Astrocyte (in vitro differentiated cells and primary cell): Measurements from ENCODE around the gene GABRE. TPM values are rescaled to one million over a fixed set of nuclear protein-coding genes. Genes with fewer than 3 reads are reported as not detected.

Source experiments
- DNase-seq: peaks from one replicate; pipeline ENCODE4 v3.0.0-alpha.2; 2010; ENCODE audit warnings: low read depth
- FAIRE-seq: peaks from 2 replicates; lab custom pipeline; 2011; peaks lifted over from hg19 to GRCh38; lab: Jason Lieb, UNC
- H2AFZ ChIP-seq: 2 replicates; pipeline ENCODE4 v1.6.0; 2012; ENCODE audit warnings: low read depth, low read length, inconsistent platforms
- H3K27ac ChIP-seq: 2 replicates; pipeline ENCODE4 v1.5.1; 2011; ENCODE audit warnings: low read depth, low read length, inconsistent platforms
- H3K27me3 ChIP-seq: 2 replicates; pipeline ENCODE4 v1.6.0; 2011; ENCODE audit warnings: low read length, inconsistent platforms; ENCODE audit not compliant: insufficient read depth
- H3K36me3 ChIP-seq: 2 replicates; pipeline ENCODE4 v1.5.1; 2011; ENCODE audit warnings: low read length, inconsistent platforms; ENCODE audit not compliant: insufficient read depth
- H3K4me1 ChIP-seq: 2 replicates; pipeline ENCODE4 v1.5.1; 2011; ENCODE audit warnings: low read length, inconsistent platforms; ENCODE audit not compliant: insufficient read depth
- H3K4me2 ChIP-seq: 2 replicates; pipeline ENCODE4 v1.6.0; 2012; ENCODE audit warnings: low read length, inconsistent platforms
- H3K4me3 ChIP-seq: 2 replicates; pipeline ENCODE4 v1.5.1; 2011; ENCODE audit warnings: low read depth, mild to moderate bottlenecking, low read length, inconsistent platforms; ENCODE audit not compliant: insufficient read depth
- H3K79me2 ChIP-seq: 2 replicates; pipeline ENCODE4 v1.6.0; 2012; ENCODE audit warnings: mild to moderate bottlenecking, low read length, inconsistent platforms; ENCODE audit not compliant: insufficient read depth
- H3K9ac ChIP-seq: 2 replicates; pipeline ENCODE4 v1.6.0; 2012; ENCODE audit warnings: mild to moderate bottlenecking, low read length, inconsistent platforms
- H3K9me3 ChIP-seq: 2 replicates; pipeline ENCODE4 v1.5.1; 2012; ENCODE audit warnings: low read depth, mild to moderate bottlenecking, low read length, inconsistent platforms; ENCODE audit not compliant: insufficient read depth
- H4K20me1 ChIP-seq: 2 replicates; pipeline ENCODE4 v1.6.0; 2012; ENCODE audit warnings: low read length, inconsistent platforms; ENCODE audit not compliant: insufficient read depth
- H3K27ac Mint-ChIP-seq: one replicate; pipeline ENCODE4 v1.8.0; 2021; ENCODE audit warnings: mild to moderate bottlenecking, mixed read lengths; ENCODE audit not compliant: unreplicated experiment
- H3K27me3 Mint-ChIP-seq: one replicate; pipeline ENCODE4 v1.8.0; 2021; ENCODE audit warnings: low read depth, mixed read lengths; ENCODE audit not compliant: unreplicated experiment
- H3K36me3 Mint-ChIP-seq: one replicate; pipeline ENCODE4 v1.8.0; 2021; ENCODE audit warnings: low read depth, mixed read lengths; ENCODE audit not compliant: unreplicated experiment
- H3K4me1 Mint-ChIP-seq: one replicate; pipeline ENCODE4 v1.8.0; 2021; ENCODE audit warnings: low read depth, mixed read lengths; ENCODE audit not compliant: unreplicated experiment
- H3K4me3 Mint-ChIP-seq: one replicate; pipeline ENCODE4 v1.8.0; 2021; ENCODE audit warnings: mild to moderate bottlenecking, moderate library complexity, mixed read lengths; ENCODE audit not compliant: unreplicated experiment
- H3K9me3 Mint-ChIP-seq: one replicate; pipeline ENCODE4 v1.8.0; 2021; ENCODE audit warnings: mild to moderate bottlenecking, mixed read lengths; ENCODE audit not compliant: unreplicated experiment
- CTCF ChIP-seq: IDR thresholded peaks from 2 replicates; pipeline ENCODE4 v1.5.1; 2011; ENCODE audit warnings: low read depth, mild to moderate bottlenecking, inconsistent platforms, low read length, moderate library complexity; ENCODE audit not compliant: insufficient read depth
- EZH2 ChIP-seq: IDR thresholded peaks from 2 replicates; pipeline ENCODE4 v1.6.1; 2012; ENCODE audit warnings: mild to moderate bottlenecking, low read length, inconsistent platforms; ENCODE audit not compliant: insufficient read depth
- total RNA-seq: library from RNA; stranded (reverse); gene quantifications from 2 replicates; pipeline ENCODE4 v1.2.1, GENCODE V29; 2021

GABRE gene
- total RNA-seq, 1 donor from 2014 or later, result 1.8 TPM

GRCh38 chrX:151966236-151966635 lies 8.2 kb downstream of the GABRE start:
- peaks cover 10% of the 10 kb centered on the region for H3K4me1 ChIP-seq
- H3K79me2 ChIP-seq, result peaks cover 12% of the 10 kb centered on the region
- no peak overlapping the region for H3K4me3 ChIP-seq
- no peaks in the 10 kb centered on the region for H3K36me3 Mint-ChIP-seq
- DNase-seq (no peak), FAIRE-seq (no peak)
- H2AFZ ChIP-seq, result no peak overlapping the region
- no peaks in the 10 kb centered on the region for H3K27me3 ChIP-seq
- no peak overlapping the region for H3K4me3 Mint-ChIP-seq
- no peak overlapping the region for H3K9ac ChIP-seq
- peaks cover 19% of the 10 kb centered on the region for H3K36me3 ChIP-seq
- H4K20me1 ChIP-seq, result peaks cover 4% of the 10 kb centered on the region
- H3K4me2 ChIP-seq, result no peak overlapping the region
- no peaks in the 10 kb centered on the region for H3K9me3 ChIP-seq
- no peaks in the 10 kb centered on the region for H3K9me3 Mint-ChIP-seq
- no peak overlapping the region for H3K27ac ChIP-seq
- peaks cover 15% of the 10 kb centered on the region for H3K27me3 Mint-ChIP-seq
- TF ChIP-seq CTCF, result no peak
- no peaks in the 10 kb centered on the region for H3K4me1 Mint-ChIP-seq
- no peak overlapping the region for H3K27ac Mint-ChIP-seq

GRCh38 chrX:151962034-151962433 lies 12.4 kb downstream of the GABRE start:
- Mint-ChIP-seq H3K27me3 (peaks cover 10% of the 10 kb centered on the region), H3K4me3 (no peak overlapping the region), H3K9me3 (no peaks in the 10 kb centered on the region), H3K27ac (no peak overlapping the region), H3K36me3 (no peaks in the 10 kb centered on the region), H3K4me1 (no peaks in the 10 kb centered on the region)
- Histone ChIP-seq H3K27ac (no peak overlapping the region), H3K4me1 (no peaks in the 10 kb centered on the region), H3K79me2 (no peaks in the 10 kb centered on the region), H3K4me3 (no peak overlapping the region), H3K9me3 (no peaks in the 10 kb centered on the region), H3K27me3 (no peaks in the 10 kb centered on the region), H4K20me1 (no peaks in the 10 kb centered on the region), H2AFZ (no peak overlapping the region), H3K9ac (no peak overlapping the region), H3K36me3 (peaks cover 29% of the 10 kb centered on the region), H3K4me2 (no peak overlapping the region)
- TF ChIP-seq EZH2, result no peak
- TF ChIP-seq CTCF, result no peak
- peak; percentile 54 for FAIRE-seq
- DNase-seq, result no peak

- TF ChIP-seq CTCF (no peak), EZH2 (no peak)
- H3K9ac ChIP-seq, result no peak overlapping the region
- DNase-seq (no peak), FAIRE-seq (no peak)
- H3K36me3 ChIP-seq, result peaks cover 39% of the 10 kb centered on the region
- H4K20me1 ChIP-seq, result no peaks in the 10 kb centered on the region
- no peak overlapping the region for H2AFZ ChIP-seq
- Mint-ChIP-seq H3K9me3 (no peaks in the 10 kb centered on the region), H3K27me3 (peaks cover 11% of the 10 kb centered on the region), H3K27ac (no peak overlapping the region), H3K36me3 (no peaks in the 10 kb centered on the region), H3K4me1 (no peaks in the 10 kb centered on the region), H3K4me3 (no peak overlapping the region)
- H3K27me3 ChIP-seq, result no peaks in the 10 kb centered on the region
- no peak overlapping the region for H3K27ac ChIP-seq
- no peaks in the 10 kb centered on the region for H3K4me1 ChIP-seq
- no peaks in the 10 kb centered on the region for H3K79me2 ChIP-seq
- no peaks in the 10 kb centered on the region for H3K9me3 ChIP-seq
- no peak overlapping the region for H3K4me2 ChIP-seq
- H3K4me3 ChIP-seq, result no peak overlapping the region
Measured at GRCh38 chrX:151958101-151958500, 16.4 kb downstream of the GABRE start.
